ENCODE data around the gene RAB17.
A peak's percentile ranks its signal among the peaks of the same experiment; 100 is the strongest.
"Not testable (repeated sequence)": the region's sequence is repeated elsewhere in the genome, so short reads cannot be mapped to it uniquely, and the experiment has no call there.

The RAB17 gene

GRCh38 chr2:237600205-237600846 is 9.8 kb upstream of the RAB17 start:
- DNase-seq (ENCODE audit: low read depth in 1 of 2, low spot score in 1 of 2): no peak

GRCh38 chr2:237599465-237600110 is 9.1 kb upstream of the RAB17 start:
- DNase-seq (ENCODE audit: low read depth in 1 of 2, low spot score in 1 of 2): no peak

GRCh38 chr2:237598468-237599208 is 8.1 kb upstream of the RAB17 start:
- no peak for DNase-seq (ENCODE audit: low read depth in 1 of 2, low spot score in 1 of 2)

GRCh38 chr2:237597196-237598145 is 6.9 kb upstream of the RAB17 start:
- DNase-seq (ENCODE audit: low read depth in 1 of 2, low spot score in 1 of 2): no peak

- no peak for DNase-seq (ENCODE audit: low read depth in 1 of 2, low spot score in 1 of 2)
These were observed 6.1 kb upstream of the RAB17 start for GRCh38 chr2:237596520-237597195.

GRCh38 chr2:237595829-237596519 is 5.4 kb upstream of the RAB17 start:
- DNase-seq (ENCODE audit: low read depth in 1 of 2, low spot score in 1 of 2): not testable (repeated sequence)

GRCh38 chr2:237594514-237594871 is 4.0 kb upstream of the RAB17 start:
- no peak for DNase-seq (ENCODE audit: low read depth in 1 of 2, low spot score in 1 of 2)

- no peak for DNase-seq (ENCODE audit: low read depth in 1 of 2, low spot score in 1 of 2)
These were observed 3.2 kb upstream of the RAB17 start for GRCh38 chr2:237593596-237594320.

GRCh38 chr2:237593036-237593435 is 2.5 kb upstream of the RAB17 start:
- no peak for DNase-seq (ENCODE audit: low read depth in 1 of 2, low spot score in 1 of 2)

- DNase-seq (ENCODE audit: low read depth in 1 of 2, low spot score in 1 of 2): no peak
These were observed 2.0 kb upstream of the RAB17 start for GRCh38 chr2:237592425-237592980.

GRCh38 chr2:237591141-237591881 is 777 bp upstream of the RAB17 start:
- no peak for DNase-seq (ENCODE audit: low read depth in 1 of 2, low spot score in 1 of 2)

GRCh38 chr2:237588044-237588696 is 2.4 kb downstream of the RAB17 start:
- DNase-seq (ENCODE audit: low read depth in 1 of 2, low spot score in 1 of 2): no peak

- DNase-seq (ENCODE audit: low read depth in 1 of 2, low spot score in 1 of 2): no peak
These were observed 4.8 kb downstream of the RAB17 start for GRCh38 chr2:237585590-237586221.

GRCh38 chr2:237583385-237584295 is 6.9 kb downstream of the RAB17 start:
- DNase-seq (ENCODE audit: low read depth in 1 of 2, low spot score in 1 of 2): no peak

- peak in 1 of 2 donors; percentile 39 for DNase-seq (ENCODE audit: low read depth in 1 of 2, low spot score in 1 of 2)
These were observed 8.5 kb downstream of the RAB17 start for GRCh38 chr2:237581751-237582746.
